Stimulated activated CD8-positive, alpha-beta memory T cell treated with anti-CD3 and anti-CD28 coated beads, Interleukin-7, amount 100 ng/mL, for 24 hours (primary cell): ENCODE measurements around the gene WDR18.

Source experiments
- DNase-seq: peaks from one replicate; pipeline ENCODE4 v3.0.0-alpha.2; 2020; ENCODE audit warnings: low read depth

The WDR18 gene

DNA sequence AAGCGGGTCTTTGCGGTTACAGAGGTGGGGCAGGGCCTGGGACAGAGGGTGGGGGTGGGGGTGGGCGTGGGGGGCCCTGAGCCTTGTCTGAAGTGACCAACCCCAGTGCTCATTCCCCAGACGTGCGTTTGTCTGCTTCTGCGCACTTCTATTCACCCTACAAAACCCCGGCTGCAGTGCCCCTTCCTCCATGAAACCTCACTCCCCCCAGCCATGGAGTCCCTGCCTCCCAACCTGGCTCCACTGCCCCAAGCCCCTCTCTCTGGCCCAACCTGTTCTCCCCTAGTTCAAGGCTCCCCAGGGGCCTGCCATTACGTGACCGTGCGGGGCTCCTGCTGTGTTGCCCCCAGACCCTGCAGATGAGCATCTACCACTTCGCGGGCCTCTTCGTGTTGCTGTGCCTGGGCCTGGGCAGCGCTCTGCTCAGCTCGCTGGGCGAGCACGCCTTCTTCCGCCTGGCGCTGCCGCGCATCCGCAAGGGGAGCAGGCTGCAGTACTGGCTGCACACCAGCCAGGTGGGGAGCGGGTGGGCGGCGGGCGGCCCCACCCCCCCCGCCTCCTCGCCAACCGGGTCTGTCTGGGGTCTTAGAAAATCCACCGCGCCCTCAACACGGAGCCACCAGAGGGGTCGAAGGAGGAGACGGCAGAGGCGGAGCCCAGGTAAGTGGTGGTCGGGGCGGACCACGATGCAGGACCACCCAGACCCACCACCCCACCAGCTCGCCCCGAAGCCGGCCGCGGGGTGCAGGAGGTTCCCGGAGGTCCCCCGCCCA is 24.3 kb downstream of the WDR18 start:
- DNase-seq: no peak

DNA sequence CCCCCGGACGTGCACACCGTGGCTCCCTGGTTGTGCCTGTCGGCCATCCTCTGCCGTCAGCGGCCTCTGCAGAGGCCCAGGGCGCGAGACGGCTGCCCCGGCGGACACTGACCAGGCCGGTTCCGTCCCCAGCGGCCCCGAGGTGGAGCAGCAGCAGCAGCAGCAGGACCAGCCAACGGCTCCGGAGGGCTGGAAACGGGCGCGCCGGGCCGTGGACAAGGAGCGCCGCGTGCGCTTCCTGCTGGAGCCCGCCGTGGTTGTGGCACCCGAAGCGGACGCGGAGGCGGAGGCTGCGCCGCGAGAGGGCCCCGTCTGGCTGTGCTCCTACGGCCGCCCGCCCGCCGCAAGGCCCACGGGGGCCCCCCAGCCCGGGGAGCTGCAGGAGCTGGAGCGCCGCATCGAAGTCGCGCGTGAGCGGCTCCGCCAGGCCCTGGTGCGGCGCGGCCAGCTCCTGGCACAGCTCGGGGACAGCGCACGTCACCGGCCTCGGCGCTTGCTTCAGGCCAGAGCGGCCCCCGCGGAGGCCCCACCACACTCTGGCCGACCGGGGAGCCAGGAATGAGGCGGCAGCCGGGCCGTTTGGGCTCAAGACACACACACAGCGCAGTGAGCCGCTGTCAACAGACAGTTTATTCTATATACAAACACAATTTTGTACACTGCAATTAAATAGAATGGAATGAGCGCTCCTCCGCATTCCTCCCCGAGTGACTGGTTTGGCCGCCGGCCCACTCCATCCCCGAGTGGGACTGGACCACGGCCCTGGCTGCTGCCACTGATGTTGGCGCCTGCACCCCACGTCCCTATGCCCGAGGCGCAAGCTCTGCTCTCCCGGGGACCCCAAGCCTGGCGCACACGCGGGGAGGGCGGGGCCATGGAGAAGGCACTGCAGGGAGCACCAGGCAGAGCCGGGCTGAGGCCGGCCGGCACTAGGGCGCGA is 25.2 kb downstream of the WDR18 start:
- DNase-seq: no peak

DNA sequence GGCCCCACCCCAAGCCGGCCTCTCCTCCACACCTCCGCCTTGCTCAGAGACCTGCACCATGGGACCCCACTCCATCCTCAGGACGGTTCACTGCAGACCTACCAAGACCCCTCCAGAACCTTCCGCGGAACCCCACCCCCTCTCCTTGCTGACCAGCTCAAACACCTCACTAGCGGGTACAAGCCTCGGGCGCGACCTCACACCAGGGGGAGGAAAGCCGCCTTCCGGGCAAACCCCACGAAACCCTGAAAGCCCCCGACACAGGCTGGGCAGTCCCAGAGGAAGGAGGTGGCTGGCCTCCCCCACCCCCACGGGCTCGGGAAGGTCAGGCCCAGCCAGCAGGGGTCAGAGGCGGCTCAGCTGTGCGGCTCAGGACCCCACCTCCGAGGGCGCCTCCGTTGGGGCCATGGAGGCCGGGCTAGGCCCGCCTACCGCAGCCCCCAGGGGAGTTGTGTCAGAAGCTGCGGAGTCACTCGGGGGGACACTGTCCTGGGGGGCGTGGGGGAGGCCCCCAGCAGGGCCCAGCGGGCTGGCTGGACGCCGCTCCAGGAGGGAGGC is 25.9 kb downstream of the WDR18 start:
- no peak for DNase-seq

DNA sequence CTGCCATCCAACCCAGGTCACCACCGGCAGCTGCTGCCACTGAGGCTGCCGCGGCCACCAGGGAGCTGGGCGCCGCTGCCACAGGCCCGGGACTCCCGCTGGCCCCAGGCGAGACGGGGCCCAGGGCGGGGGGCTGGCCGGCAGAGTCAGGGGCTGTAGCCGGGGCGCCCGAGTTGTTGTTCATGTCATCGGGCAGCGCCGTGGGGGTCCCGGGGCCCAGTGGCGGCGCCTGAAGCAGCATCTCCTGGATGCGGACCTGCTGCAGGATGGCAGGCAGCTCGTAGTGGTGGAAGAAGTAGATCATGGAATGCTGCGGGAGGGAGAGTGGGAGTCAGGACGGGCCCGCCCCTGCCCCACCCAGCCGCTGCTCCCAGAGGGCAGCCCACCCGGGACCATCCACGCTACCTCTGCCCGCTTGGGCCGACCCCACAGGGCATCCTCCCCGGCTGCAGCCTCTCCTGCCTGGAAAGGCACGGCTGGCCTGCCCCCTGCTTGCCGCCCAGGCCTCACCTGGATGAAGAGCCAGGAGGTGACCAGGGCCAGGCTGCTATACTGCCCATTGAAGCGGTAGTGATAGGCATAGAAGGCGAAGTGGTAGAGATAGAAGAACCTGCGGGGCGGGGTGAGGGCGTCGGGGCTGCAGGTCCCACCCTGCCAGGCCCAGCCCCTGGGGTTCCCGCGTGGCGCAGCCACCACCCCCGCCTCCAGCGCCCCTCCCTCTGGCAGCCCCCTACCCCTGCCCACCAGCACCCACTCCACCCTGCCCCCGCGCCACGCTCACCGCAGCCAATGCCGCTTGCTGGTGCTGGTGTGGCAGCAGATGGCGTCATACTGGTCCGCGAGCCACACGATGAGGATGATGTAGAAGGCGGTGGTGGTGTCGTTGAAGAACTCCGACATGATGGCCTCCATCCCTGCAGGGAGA is 26.7 kb downstream of the WDR18 start:
- DNase-seq: no peak

DNA sequence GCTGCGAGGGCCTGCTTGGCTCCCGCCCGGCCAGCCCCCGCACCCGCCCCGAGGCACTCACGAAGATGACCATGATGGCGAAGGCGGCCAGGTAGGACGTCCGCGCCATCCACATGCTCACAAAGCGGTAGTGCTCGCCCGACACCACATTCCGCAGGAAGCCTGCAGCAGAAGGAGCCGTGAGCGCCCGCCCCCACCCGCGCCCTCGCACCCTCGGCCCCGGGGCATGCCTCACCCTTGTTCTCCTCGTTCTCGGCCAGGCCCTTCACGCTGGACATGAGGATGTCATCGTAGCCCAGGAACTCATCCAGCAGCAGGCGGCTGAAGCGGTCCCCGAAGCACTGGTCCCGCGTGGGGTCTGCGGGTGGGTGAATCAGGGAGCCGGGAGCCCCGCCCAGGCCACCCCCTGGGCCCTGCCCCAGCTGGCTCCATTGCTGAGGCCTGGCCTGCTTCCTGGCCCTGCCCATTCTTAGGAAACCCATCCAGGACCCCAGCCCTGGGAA is 27.7 kb downstream of the WDR18 start:
- DNase-seq: no peak

DNA sequence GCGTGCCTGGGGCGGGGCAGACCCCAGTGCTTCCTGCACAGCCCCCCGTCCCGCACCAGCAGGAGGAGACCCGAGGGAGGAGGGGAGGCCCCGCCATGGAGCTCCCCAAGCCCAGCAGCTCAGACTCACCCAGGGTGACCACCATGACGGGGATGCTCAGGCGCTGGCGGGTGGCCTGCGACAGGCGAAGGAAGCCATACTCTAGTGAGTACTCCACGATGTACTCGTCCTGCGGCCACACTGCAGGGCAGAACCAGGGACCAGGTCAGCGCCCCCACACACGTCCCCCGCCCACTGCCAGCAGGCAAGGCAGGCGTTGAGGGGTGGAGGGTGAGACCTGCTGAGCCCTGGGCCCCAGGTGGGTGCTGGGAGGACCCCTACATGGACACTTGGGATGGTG is 28.2 kb downstream of the WDR18 start:
- DNase-seq: no peak

DNA sequence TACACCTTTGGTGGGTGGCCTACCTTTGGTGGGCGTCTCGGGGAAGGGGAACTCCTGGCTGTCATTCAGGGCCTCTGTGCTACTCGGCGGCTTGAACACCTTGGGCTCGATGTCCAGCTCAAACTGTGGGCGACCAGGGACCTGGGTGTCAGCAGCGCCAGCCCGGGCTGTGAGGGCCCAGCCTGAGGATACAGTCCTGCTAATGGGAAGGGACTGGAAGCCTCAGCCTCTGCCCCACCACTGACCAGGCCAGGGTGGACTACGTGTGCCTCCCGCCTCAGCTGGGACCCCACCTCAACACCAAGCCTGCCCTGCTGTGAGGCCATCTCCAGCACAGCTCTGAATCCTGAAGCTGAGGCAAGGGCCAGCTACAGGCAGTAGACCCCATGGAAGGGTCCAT is 29.1 kb downstream of the WDR18 start:
- DNase-seq: no peak

DNA sequence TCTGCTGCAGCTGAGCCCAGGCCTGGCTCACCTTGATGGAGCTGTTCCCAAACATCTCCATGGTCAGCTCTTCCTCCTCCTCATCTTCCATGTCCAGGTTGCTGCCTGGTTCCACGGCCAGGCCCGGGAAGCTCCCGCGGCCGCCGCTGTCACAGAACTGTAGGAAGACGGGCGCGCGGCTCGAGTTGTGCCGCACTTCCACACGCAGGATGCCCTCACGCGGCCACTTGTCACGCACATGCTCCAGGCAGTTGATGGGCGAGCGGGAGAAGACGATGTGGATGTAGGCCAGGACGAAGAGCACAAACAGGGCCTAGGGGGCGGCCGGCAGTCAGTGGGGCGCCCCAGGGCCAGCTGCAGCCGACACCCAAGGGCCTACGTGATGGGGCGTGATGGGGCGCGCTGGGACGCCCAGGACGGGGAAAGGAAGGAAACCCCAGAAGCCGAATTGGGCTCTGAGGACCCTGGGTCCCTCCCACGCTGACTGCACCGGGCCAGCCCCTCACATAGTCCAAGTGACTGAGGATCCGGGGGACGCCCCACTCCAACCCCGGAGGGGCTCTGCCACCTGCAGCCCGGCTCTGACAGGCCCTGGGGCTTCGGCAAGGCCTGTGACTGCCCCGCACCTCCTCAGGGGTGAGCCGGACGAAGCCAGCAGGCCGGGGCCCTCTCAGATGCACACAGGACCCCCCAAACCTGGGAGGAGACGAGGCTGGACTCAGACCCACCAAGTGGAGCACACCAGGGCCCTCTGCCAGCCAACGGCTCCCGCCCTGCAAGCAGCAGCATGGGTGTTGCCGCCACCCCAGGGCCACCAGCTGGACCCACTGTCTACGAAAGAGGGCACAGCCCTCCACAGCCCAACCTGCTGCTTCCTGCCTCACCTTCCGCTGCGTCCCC is 30.3 kb downstream of the WDR18 start:
- no peak for DNase-seq

DNA sequence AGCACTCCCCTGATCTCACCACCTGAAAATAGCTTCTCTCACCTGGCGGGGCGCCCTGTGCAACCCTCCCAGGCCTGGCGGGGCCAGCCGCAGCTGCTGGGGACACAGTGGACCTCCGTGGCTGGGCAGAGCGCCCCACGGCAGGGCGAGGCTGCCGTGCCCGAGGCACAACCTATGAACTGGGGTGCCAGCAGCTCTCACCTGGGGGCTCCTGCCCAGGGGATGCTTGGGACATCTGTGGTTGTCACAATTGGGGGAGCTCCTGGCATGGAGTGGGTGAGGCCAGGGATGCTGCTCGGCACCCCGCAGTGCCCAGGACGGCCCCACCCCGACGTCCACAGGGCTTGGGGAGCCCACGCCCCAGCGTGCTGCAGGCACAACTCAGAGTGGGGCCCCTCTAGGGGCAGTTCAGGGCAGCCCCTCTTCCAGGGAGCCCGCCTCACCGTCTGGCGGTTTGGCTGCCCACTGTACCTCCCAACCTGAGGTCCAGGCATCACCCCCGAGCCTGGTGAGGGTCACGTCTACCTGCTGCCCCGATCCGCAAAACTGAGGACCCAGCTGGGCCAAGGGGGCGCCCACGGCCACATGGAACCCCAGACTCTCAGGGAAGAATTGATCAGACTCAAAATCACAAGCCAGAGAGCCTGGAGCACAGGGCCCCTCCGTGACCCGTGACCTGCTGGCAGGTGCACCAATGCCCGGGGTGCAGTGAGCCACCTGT is 31.1 kb downstream of the WDR18 start:
- DNase-seq: no peak

DNA sequence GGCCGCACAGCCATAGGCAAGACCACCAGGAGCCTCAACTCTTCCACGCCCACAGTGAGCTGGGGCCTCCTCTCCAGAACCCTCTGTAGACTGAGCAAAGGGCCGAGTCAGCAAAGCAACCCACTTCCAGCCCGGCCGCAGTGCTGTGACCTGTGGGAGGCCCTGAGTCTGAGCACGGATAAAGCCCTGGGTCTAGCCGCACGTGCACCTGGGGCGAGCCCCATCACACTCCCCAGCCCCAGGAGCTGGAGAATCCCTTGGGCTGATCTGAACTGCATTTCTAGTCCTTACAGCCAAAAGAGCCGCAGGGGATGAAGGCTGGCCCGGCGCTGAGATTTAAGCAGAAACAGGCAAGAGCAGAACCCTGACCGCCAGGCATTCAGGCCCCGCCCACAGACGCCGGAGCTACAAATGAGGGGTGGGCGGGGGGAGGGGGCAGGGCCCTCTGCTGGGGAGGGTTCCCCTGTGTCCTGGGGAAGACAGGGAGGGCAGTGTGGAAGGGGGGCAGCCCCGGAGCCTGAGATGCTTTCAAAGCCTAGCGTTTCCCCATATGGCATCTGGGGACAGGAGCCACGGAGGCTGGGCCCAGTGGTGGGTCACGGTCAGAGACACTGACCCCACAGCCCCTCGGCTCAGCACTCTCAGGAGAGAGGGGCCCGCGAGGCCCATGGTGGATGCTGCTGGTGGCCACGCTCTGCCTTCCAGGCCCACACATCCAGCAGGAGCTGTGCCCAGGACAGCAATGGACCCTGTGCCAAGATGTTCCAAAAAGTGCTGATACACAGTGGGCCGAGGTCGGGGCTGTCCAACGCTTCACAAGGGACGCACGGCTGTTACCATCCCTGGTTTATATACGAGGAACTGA is 31.9 kb downstream of the WDR18 start:
- DNase-seq: no peak

DNA sequence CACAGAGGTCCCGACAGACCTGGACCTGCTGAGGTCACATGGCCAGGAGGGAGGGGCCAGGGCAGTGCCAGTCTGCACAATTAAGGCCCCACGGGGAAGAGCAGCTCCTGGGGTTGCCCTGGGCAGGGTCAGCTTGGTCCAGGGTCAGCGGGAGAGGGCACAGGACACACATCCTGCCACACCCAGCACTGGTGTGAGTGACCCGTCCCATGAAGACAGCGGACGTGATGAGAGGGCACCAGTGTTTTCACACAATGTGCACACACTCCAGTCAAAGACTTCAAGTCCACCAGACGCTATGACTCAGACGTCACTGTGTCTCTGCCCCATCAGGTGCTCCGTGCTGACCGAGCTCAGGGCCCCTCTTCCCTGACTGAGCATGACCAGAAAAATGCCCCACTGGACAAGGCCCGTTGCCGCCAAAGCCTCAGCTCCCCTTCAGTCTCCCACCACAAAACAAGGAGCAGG is 32.5 kb downstream of the WDR18 start:
- DNase-seq: no peak

DNA sequence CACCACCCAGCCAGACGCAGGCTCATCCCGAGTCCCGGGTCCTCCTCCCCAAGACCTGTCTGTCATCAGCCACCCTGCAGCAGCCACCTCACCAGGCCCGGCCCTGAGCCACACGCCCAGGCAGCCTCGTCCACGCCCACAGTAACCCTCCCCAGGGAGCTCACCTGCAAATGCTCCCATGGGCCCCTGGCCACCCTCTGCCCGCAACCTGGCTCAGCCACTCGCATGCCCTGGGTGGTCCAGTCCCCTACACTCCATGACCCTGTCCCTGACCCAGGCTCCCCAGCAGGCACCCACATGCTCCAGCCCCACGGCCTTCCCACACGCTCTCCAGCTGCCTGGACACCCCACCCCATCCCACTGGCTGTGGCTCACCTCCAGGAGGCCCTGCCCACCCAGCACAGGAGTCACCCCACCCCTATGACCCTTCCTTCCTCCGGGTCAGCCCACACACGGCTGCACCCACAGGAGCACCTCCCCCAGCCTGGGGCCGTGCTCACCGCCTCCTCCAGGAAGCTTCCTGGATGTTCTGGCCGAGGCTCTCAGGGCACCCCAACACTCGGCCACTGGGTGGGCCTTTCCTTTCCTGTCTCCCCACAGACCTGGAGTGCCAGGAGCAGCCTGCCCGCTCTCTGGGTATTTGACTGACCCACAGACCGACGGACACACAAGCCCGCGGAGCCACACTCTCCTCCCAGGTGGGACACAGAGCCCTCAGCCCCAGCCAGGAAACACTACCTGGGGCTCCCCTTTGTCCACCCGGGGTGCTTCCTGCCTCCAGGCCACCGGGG is 33.2 kb downstream of the WDR18 start:
- DNase-seq: no peak

DNA sequence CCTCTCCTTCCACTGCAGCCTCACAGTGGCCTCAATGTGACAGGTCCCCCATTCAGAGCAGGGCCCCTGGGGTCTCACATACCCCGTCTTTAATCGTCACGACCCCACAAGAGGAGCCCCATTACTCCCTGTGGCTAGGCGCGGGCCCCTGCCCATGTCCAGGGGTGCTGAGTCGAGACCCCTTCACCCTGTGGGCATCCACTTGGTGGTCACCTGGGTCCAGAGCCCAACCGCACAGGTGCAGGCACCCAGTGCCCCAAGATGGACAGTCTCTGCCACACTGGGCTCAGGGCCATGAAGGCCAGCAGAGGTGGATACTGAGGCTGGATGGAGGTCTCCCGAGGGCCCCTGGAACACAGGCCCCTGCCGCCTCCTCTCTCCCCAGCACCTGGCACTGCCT is 33.8 kb downstream of the WDR18 start:
- no peak for DNase-seq

DNA sequence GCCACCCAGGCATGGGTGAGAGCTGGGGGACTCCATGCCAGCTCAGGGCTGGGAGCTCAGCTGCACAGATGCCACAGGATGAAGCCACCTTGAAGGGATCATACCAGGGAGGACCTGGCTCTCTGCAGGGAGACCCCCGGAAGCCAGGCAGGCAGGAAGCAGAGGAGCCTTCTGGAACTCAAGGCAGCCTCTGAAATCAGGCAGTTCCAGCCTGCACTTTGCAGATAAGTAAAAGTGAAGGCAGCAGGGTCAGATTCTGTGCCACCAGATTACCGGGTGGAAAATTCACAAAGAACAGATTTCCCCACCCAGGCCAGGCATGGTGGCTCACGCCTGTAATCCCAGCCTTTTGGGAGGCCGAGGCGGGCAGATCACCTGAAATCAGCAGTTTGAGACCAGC is 34.2 kb downstream of the WDR18 start:
- DNase-seq: no peak

DNA sequence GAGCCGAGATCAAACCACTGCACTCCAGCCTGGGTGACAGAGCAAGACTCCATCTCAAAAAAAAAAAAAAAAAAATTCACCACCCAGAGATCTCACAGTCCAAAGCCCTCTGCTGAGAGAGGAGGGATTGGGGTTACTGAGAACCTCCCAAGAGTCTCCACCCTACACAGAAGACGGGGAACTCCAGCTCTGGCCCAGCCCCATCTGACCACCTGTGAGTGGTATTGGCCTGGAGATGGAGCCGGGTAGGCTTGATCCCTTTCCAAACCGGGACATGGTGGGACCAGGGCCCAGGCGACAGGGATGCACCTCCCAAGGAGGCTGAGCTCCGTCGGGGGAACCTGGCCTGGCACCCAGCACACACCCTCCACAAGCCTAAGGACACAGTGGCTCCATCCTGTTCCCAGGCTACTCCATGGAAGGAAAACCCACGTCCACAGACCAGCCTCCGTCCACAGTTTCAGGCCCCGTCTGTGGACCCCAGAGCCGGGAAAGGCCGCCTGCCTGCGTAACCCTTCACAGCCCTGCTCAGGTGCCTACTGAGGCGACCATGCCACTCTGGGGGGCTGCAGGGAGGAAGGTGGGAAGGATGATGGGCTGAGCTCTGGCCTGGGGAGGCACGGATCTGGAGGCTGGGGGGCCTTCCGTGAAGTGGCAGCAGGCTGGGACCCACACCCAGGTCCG is 34.9 kb downstream of the WDR18 start:
- DNase-seq: no peak

DNA sequence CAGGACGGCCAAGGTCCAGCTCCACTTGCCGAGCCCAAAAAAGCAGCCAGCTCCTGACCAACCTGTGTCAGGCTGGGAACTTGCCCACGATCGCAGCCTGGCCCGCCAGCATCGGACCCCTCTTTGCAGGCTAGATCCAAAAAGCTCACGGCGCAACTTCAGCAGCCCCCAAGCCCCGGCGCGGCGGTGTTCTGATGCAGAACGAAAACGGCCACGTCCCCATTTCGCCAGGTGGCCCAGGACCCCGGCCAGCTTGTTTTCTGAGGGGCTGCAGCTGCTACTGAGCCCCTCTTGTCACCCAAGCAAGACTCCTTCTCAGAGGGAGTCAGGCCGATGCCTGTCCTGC is 35.4 kb downstream of the WDR18 start:
- DNase-seq: no peak
